ENCODE measurements around the gene CRYGD.

CRYGD gene

DNA sequence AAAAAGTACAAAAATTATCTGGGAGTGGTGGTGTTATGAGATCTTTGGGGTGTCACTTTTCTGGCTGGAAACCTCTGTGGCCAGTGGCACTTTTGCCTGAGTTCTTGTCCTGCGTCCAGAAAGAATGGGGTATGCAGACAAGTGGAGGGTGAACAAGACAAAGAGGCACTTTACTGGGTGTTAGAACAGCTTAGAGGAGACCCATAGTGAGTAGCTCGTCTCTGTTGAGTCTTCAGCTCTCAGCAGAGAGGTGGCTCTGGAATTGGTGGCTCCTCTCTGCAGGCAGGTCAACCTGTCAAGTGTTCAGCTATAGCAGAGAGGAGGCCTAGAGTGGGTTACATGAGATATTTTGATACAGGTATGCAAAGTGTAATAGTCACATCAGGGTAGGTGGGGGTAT is 26.1 kb downstream of the CRYGD start:
- Histone ChIP-seq H3K36me3 (replicated peaks; ENCODE audit: insufficient read depth, low read length) (no peaks in the 10 kb centered on the region), H3K9ac (ENCODE audit: low read length) (no peak overlapping the region), H3K9me3 (replicated peaks; ENCODE audit: insufficient read depth, low read length) (no peaks in the 10 kb centered on the region), H2AFZ (ENCODE audit: low read length) (no peak overlapping the region), H3K4me3 (ENCODE audit: low read length) (no peak overlapping the region), H3K9me2 (replicated peaks; ENCODE audit: insufficient read depth, low read length) (no peaks in the 10 kb centered on the region), H3K4me2 (ENCODE audit: low read depth, low read length) (no peak overlapping the region), H3K4me1 (ENCODE audit: low read length) (no peaks in the 10 kb centered on the region), H3K27me3 (replicated peaks; ENCODE audit: insufficient read depth, low read length) (no peaks in the 10 kb centered on the region), H3K79me2 (ENCODE audit: low read length) (no peaks in the 10 kb centered on the region), H4K20me1 (ENCODE audit: insufficient read depth, low read length) (no peaks in the 10 kb centered on the region), H3F3A (ENCODE audit: insufficient read depth, low read length) (no peaks in the 10 kb centered on the region), H3K27ac (ENCODE audit: low read length) (no peak overlapping the region)
- no peak for DNase-seq
- TF ChIP-seq EZH2phosphoT487 (IDR thresholded peaks at IDR 0.05; ENCODE audit: low read length) = no peak
- no peak for TF ChIP-seq EZH2 (optimal IDR thresholded peaks at IDR 0.05; ENCODE audit: low read depth, low read length)
- TF ChIP-seq CTCF (IDR thresholded peaks at IDR 0.05; ENCODE audit: low read length) = no peak

DNA sequence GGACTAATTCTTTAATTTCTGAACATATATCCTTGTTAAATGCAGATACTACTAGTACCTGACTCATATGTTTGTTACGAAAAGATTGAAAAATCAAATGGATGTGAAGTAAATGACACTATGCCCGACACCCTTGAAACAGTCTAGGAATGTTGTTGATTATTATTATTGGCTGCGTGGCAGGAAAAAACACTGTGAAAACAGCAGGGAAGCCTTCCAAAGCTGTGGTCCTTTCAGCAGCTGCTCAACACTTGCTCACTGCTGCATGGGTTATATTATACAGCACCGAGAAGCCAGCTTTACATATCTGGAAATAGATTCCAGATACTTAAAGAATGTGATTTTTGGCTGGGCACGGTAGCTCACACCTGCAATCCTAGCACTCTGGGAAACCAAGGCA is 26.5 kb downstream of the CRYGD start:
- Histone ChIP-seq H4K20me1 (ENCODE audit: insufficient read depth, low read length) (no peaks in the 10 kb centered on the region), H3F3A (ENCODE audit: insufficient read depth, low read length) (no peaks in the 10 kb centered on the region), H3K9me2 (replicated peaks; ENCODE audit: insufficient read depth, low read length) (no peaks in the 10 kb centered on the region), H3K9ac (ENCODE audit: low read length) (no peak overlapping the region), H3K79me2 (ENCODE audit: low read length) (no peaks in the 10 kb centered on the region), H3K9me3 (replicated peaks; ENCODE audit: insufficient read depth, low read length) (no peaks in the 10 kb centered on the region), H3K4me1 (ENCODE audit: low read length) (no peaks in the 10 kb centered on the region), H3K4me3 (ENCODE audit: low read length) (no peak overlapping the region), H3K27ac (ENCODE audit: low read length) (no peak overlapping the region), H3K27me3 (replicated peaks; ENCODE audit: insufficient read depth, low read length) (no peaks in the 10 kb centered on the region), H2AFZ (ENCODE audit: low read length) (no peak overlapping the region), H3K36me3 (replicated peaks; ENCODE audit: insufficient read depth, low read length) (no peaks in the 10 kb centered on the region), H3K4me2 (ENCODE audit: low read depth, low read length) (no peak overlapping the region)
- no peak for DNase-seq
- TF ChIP-seq CTCF (IDR thresholded peaks at IDR 0.05; ENCODE audit: low read length) (no peak), EZH2 (optimal IDR thresholded peaks at IDR 0.05; ENCODE audit: low read depth, low read length) (no peak), EZH2phosphoT487 (IDR thresholded peaks at IDR 0.05; ENCODE audit: low read length) (no peak)

DNA sequence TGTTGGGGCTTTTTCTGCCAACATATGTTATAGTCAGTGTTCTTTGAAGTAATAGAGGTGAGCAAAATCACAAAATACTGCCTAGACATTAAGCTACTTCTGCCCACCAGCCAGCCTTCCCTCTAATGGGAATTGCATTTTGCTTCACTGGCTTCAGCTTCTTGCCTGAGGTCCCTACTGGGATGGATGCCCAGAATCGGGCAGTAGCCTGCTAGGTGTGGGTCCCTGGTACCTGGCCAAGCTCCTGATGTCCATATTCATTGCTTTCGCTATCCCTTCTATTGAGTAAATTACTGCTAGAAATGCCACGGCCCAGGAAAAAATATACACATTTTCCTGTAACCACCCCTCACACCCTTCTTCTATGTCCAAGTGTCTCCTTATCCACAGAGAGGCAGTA is 27.0 kb downstream of the CRYGD start:
- Histone ChIP-seq H3K9me2 (replicated peaks; ENCODE audit: insufficient read depth, low read length) (no peaks in the 10 kb centered on the region), H3K9me3 (replicated peaks; ENCODE audit: insufficient read depth, low read length) (no peaks in the 10 kb centered on the region), H3K27ac (ENCODE audit: low read length) (no peak overlapping the region), H3F3A (ENCODE audit: insufficient read depth, low read length) (no peaks in the 10 kb centered on the region), H3K36me3 (replicated peaks; ENCODE audit: insufficient read depth, low read length) (no peaks in the 10 kb centered on the region), H3K4me1 (ENCODE audit: low read length) (no peaks in the 10 kb centered on the region), H4K20me1 (ENCODE audit: insufficient read depth, low read length) (no peaks in the 10 kb centered on the region), H3K9ac (ENCODE audit: low read length) (no peak overlapping the region), H2AFZ (ENCODE audit: low read length) (no peak overlapping the region), H3K4me3 (ENCODE audit: low read length) (no peak overlapping the region), H3K79me2 (ENCODE audit: low read length) (no peaks in the 10 kb centered on the region), H3K27me3 (replicated peaks; ENCODE audit: insufficient read depth, low read length) (no peaks in the 10 kb centered on the region), H3K4me2 (ENCODE audit: low read depth, low read length) (no peak overlapping the region)
- no peak for TF ChIP-seq CTCF (IDR thresholded peaks at IDR 0.05; ENCODE audit: low read length)
- no peak for TF ChIP-seq EZH2phosphoT487 (IDR thresholded peaks at IDR 0.05; ENCODE audit: low read length)
- no peak for TF ChIP-seq EZH2 (optimal IDR thresholded peaks at IDR 0.05; ENCODE audit: low read depth, low read length)
- no peak for DNase-seq
